ENCODE data around the gene MRPS33. TPM values are rescaled to one million over a fixed set of nuclear protein-coding genes. Genes with fewer than 3 reads are reported as not detected.

MRPS33 gene
- 34.5 and 45.0 TPM in 2 replicates for total RNA-seq

GRCh38 chr7:141014524-141015395, at the start of gene MRPS33:
Gene MRPS33 (minus strand): TSS chr7:141014952. CDS start chr7:141010633, 4,319 bp downstream.

Other genes starting within 250 kb of the MRPS33 start
- 16.0 and 21.9 TPM in 2 replicates for gene BRAF, start 90.0 kb downstream of the MRPS33 start, total RNA-seq
- gene TMEM178B, start 59.1 kb upstream of the MRPS33 start, total RNA-seq, result 0.06 and 0.26 TPM in 2 replicates